HEK293T (cell line): ENCODE data around the gene MTA3.

ENCODE experiments used
- ARNT ChIP-seq: fragments of 450-650 bp; IDR thresholded peaks from 2 replicates; pipeline ENCODE4 v1.6.1; 2017; ENCODE audit warnings: mild to moderate bottlenecking
- BHLHE40 ChIP-seq: fragments of 450-650 bp; IDR thresholded peaks from 2 replicates; pipeline ENCODE4 v1.6.1; 2016; ENCODE audit warnings: mild to moderate bottlenecking, moderate library complexity, borderline replicate concordance
- FOXA1 ChIP-seq: fragments of 450-650 bp; IDR thresholded peaks from 2 replicates; pipeline ENCODE4 v1.6.1; 2016; ENCODE audit warnings: mild to moderate bottlenecking
- FOXK2 ChIP-seq: fragments of 450-650 bp; IDR thresholded peaks from 2 replicates; pipeline ENCODE4 v1.6.1; 2016; ENCODE audit warnings: mild to moderate bottlenecking
- FOXM1 ChIP-seq: fragments of 450-650 bp; IDR thresholded peaks from 2 replicates; pipeline ENCODE4 v1.6.1; 2017; ENCODE audit warnings: mild to moderate bottlenecking, borderline replicate concordance
- HDGF ChIP-seq: fragments of 450-650 bp; IDR thresholded peaks from 2 replicates; pipeline ENCODE4 v1.6.1; 2017; ENCODE audit warnings: antibody characterized with exemption, borderline replicate concordance
- NFRKB ChIP-seq: fragments of 450-650 bp; IDR thresholded peaks from 2 replicates; pipeline ENCODE4 v1.6.1; 2016; ENCODE audit warnings: mild to moderate bottlenecking, moderate library complexity
- SP1 ChIP-seq: fragments of 450-650 bp; IDR thresholded peaks from 2 replicates; pipeline ENCODE4 v1.6.1; 2017
- SUZ12 ChIP-seq: fragments of 450-650 bp; IDR thresholded peaks from 2 replicates; pipeline ENCODE4 v1.6.1; 2016; ENCODE audit warnings: mild to moderate bottlenecking
- TARDBP ChIP-seq: fragments of 450-650 bp; IDR thresholded peaks from 2 replicates; pipeline ENCODE4 v1.6.1; 2016
- ZNF384 ChIP-seq: fragments of 450-650 bp; IDR thresholded peaks from 2 replicates; pipeline ENCODE4 v1.6.1; 2016
- TF ChIP-seq, protein P1 (sequence below): fragments of 450-650 bp; IDR thresholded peaks from 2 replicates; pipeline ENCODE4 v1.6.1; 2016

DNA sequence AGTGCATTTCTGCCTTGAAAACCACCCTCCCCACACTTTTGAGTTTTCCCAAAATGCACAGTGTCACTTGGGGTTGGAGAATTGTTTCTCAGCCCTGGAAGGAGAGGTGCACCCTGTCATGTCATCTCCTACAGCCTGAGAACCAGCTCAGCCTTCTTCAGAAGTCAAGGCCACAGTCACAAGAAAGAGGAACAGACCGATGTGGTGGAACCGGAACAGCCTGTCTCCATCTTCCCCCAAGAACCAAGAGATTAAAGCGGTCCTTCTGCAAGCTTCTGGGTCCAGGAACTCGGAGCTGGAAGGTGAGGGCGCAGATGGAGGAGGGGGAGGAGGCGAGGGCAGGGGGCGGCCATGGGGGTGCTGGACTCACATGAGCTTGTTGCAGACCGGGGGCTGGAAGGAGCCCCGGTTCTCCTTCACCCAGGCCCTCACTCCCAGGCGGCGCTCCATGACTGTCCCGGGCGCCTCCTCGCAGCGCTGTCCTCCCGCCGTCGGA lies 223.7 kb downstream of the MTA3 start:
- TF ChIP-seq FOXM1 (no peak), ARNT (no peak), SP1 (no peak), NFRKB (no peak), TARDBP (no peak), SUZ12 (no peak), HDGF (no peak), ZNF384 (no peak), FOXK2 (no peak), FOXA1 (no peak), BHLHE40 (no peak)
- TF ChIP-seq, protein P1, sequence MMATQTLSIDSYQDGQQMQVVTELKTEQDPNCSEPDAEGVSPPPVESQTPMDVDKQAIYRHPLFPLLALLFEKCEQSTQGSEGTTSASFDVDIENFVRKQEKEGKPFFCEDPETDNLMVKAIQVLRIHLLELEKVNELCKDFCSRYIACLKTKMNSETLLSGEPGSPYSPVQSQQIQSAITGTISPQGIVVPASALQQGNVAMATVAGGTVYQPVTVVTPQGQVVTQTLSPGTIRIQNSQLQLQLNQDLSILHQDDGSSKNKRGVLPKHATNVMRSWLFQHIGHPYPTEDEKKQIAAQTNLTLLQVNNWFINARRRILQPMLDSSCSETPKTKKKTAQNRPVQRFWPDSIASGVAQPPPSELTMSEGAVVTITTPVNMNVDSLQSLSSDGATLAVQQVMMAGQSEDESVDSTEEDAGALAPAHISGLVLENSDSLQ, result no peak
